Kidney (tissue), 14 donors: ENCODE measurements around the gene DAB1. TPM values are rescaled to one million over a fixed set of nuclear protein-coding genes. Genes with fewer than 3 reads are reported as not detected.

Experiments used
- DNase-seq, 5 donors: peaks; one replicate each; pipeline ENCODE4 v3.0.0-alpha.2; 2013 to 2020
- FAIRE-seq: peaks from 2 replicates; lab custom pipeline; 2012; peaks lifted over from hg19 to GRCh38; lab: Jason Lieb, UNC
- H3K27ac ChIP-seq, 2 donors: one replicate each; pipeline ENCODE4 v1.7.0; 2013; ENCODE audit warnings: low read depth in 2 of 2, low read length in 2 of 2, inconsistent platforms in 1 of 2
- H3K27me3 ChIP-seq: one replicate; pipeline ENCODE4 v1.7.1; 2013; ENCODE audit warnings: low read length, inconsistent platforms; ENCODE audit not compliant: control insufficient read depth, insufficient read depth
- H3K36me3 ChIP-seq, 3 donors: one replicate each; pipeline versions ENCODE4 v1.7.0 to v1.7.1; 2013; ENCODE audit warnings: low read length in 3 of 3, control low read depth in 1 of 3, inconsistent platforms in 1 of 3; ENCODE audit not compliant: insufficient read depth in 3 of 3, control insufficient read depth in 2 of 3
- H3K4me1 ChIP-seq, 3 donors: one replicate each; pipeline versions ENCODE4 v1.7.0 to v1.7.1; 2013; ENCODE audit warnings: low read length in 3 of 3, inconsistent platforms in 1 of 3, low read depth in 1 of 3; ENCODE audit not compliant: control insufficient read depth in 2 of 3, insufficient read depth in 2 of 3
- H3K4me3 ChIP-seq, 3 donors: one replicate each; pipeline versions ENCODE4 v1.7.0 to v1.8.1; 2013; ENCODE audit warnings: low read length in 3 of 3, control low read depth in 1 of 3, inconsistent platforms in 1 of 3
- H3K9ac ChIP-seq, 3 donors: one replicate each; pipeline versions ENCODE4 v1.7.0 to v1.7.1; 2013; ENCODE audit warnings: low read length in 3 of 3, control low read depth in 1 of 3, inconsistent platforms in 1 of 3
- H3K9me3 ChIP-seq, 3 donors: one replicate each; pipeline versions ENCODE4 v1.7.0 to v1.7.1; 2013; ENCODE audit warnings: low read length in 3 of 3, control low read depth in 1 of 3, inconsistent platforms in 1 of 3; ENCODE audit not compliant: control insufficient read depth in 2 of 3, insufficient read depth in 1 of 3
- intact Hi-C: fragments of 100-400 bp; cut with DNase I; formaldehyde crosslinking; loops from one replicate; pipeline ENCODE4 v1.11.1; 2022
- polyA plus RNA-seq: library from polyadenylated mRNA; stranded (reverse); fragments of 350-450 nt; fragmentation: Illumina TruSeq; extraction: RNeasy Lipid Tissue Mini Kit (QIAGEN cat#74804); gene quantifications from one replicate; pipeline ENCODE4 v1.2.3, GENCODE V29; 2014; ENCODE audit warnings: low read depth, low replicate concordance; ENCODE audit not compliant: insufficient read depth
- total RNA-seq: library from RNA; stranded (reverse); fragmentation: NEBNext Ultra II Directional; extraction: Animal tissue kit (Norgen Biotek cat#: 25700); gene quantifications from one replicate; pipeline ENCODE4 v1.2.1, GENCODE V29; 2021
- TF ChIP-seq, protein P1 (sequence below): IDR thresholded peaks from 3 replicates; pipeline ENCODE4 v1.5.1; 2012; ENCODE audit warnings: mild to moderate bottlenecking, moderate library complexity, borderline replicate concordance; ENCODE audit not compliant: insufficient read depth; ENCODE audit errors: extremely low read depth
- donor health status: control.
- donor health status: control.
- donor health status: control.
- donor health status: control.
- donor health status: control.
- donor health status: DM: yes; HTN: yes; CAD: no.
- donor health status: Normal renal cell carcinoma (clear cell type).

Gene DAB1
- total and polyA plus RNA-seq, 2 donors from 2014 or later, result 2.3 TPM; not detected in 1

DNA sequence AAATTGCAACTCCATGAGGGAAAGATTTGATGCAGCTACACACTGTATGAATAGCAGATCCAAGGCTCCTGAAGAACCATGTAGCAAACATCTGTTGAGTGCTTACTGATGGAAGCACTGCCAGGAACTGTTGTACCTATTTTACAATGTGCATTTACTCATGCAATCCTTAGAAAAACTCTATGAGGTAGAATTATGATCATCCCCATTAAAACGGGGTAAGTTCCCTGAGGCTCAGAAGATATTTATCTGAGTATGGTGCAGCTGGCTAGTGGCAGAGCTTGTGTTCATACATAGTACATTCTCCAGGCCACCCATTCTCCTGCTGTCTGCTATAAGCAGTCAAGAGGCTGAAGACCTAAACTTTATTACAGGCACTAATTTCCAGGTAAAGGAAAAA, 403.6 kb downstream of the DAB1 start:
- no peak overlapping the region for H3K9ac ChIP-seq
- no peaks in the 10 kb centered on the region for H3K4me1 ChIP-seq
- no peak overlapping the region for H3K27ac ChIP-seq
- no peak overlapping the region for H3K4me3 ChIP-seq
- no peaks in the 10 kb centered on the region for H3K9me3 ChIP-seq
- DNase-seq, result no peak
- no peaks in the 10 kb centered on the region for H3K27me3 ChIP-seq
- intact Hi-C loops, result no loop called here
- no peaks in the 10 kb centered on the region for H3K36me3 ChIP-seq
- FAIRE-seq, result no peak
- TF ChIP-seq, protein P1, sequence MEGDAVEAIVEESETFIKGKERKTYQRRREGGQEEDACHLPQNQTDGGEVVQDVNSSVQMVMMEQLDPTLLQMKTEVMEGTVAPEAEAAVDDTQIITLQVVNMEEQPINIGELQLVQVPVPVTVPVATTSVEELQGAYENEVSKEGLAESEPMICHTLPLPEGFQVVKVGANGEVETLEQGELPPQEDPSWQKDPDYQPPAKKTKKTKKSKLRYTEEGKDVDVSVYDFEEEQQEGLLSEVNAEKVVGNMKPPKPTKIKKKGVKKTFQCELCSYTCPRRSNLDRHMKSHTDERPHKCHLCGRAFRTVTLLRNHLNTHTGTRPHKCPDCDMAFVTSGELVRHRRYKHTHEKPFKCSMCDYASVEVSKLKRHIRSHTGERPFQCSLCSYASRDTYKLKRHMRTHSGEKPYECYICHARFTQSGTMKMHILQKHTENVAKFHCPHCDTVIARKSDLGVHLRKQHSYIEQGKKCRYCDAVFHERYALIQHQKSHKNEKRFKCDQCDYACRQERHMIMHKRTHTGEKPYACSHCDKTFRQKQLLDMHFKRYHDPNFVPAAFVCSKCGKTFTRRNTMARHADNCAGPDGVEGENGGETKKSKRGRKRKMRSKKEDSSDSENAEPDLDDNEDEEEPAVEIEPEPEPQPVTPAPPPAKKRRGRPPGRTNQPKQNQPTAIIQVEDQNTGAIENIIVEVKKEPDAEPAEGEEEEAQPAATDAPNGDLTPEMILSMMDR, result no peak

DNA sequence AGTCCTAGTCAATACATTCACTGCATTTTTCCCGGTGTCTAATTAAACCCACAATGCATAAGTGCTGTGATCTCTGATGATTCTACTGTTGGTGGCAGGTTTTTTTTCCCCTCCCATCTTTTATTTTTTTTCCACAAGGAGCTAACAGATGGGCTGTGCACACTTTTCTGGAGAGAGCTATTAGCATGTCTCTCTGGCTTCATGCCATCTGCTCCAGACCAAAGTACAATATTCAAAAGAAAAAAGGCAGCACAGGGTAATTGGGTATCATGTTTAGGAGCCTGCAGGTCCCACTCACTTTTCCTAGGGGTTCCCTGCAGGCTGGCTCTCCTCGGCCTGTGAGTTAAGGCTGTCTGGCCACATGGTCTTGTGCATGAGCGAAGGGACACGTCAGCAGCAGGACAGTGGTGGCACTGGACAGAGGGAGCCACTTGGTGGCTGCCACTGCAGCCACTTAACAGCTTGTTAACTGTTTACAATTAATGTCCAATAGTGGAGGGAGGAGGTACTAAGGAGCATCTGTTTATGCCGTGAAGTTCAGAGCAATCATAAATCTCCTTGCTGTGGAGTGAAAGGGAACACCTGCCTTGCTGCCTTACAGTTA, 404.5 kb downstream of the DAB1 start:
- no peaks in the 10 kb centered on the region for H3K4me1 ChIP-seq
- H3K27me3 ChIP-seq, result no peaks in the 10 kb centered on the region
- intact Hi-C loops, result no loop called here
- no peak overlapping the region for H3K4me3 ChIP-seq
- TF ChIP-seq, protein P1, result no peak
- FAIRE-seq (no peak), DNase-seq (peak in 4 of 5 donors; percentile 43 to 53 (median 48))
- no peak overlapping the region for H3K27ac ChIP-seq
- no peaks in the 10 kb centered on the region for H3K9me3 ChIP-seq
- no peaks in the 10 kb centered on the region for H3K36me3 ChIP-seq
- no peak overlapping the region for H3K9ac ChIP-seq

DNA sequence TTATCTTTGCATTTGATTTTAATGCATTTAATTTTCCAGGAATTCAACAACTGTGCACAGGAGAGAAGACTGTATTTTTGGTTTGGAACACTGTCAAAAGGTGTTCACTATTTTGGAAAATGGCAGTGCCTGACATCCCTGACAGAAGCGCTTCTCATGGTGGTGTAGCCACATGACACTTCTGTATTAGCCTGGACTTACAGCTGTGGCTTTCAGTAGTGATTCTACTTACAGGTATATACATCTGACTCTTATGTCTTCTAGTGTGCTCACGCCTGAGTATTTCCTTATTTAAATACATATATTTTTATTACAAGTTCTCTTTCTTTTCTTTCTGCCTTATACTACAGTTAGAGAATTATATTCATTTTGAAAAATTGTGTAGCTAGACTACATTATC, 405.7 kb downstream of the DAB1 start:
- Histone ChIP-seq H3K9ac (no peak overlapping the region), H3K9me3 (no peaks in the 10 kb centered on the region), H3K4me1 (no peaks in the 10 kb centered on the region), H3K36me3 (no peaks in the 10 kb centered on the region), H3K4me3 (no peak overlapping the region), H3K27me3 (no peaks in the 10 kb centered on the region), H3K27ac (no peak overlapping the region)
- intact Hi-C loops, result no loop called here
- DNase-seq (no peak), FAIRE-seq (no peak)
- TF ChIP-seq, protein P1, result no peak

GRCh38 chr1:57017717-57018116, 406.1 kb downstream of the DAB1 start:
- TF ChIP-seq, protein P1, result no peak
- Histone ChIP-seq H3K9ac (no peak overlapping the region), H3K27me3 (no peaks in the 10 kb centered on the region), H3K9me3 (no peaks in the 10 kb centered on the region), H3K4me1 (no peaks in the 10 kb centered on the region), H3K4me3 (no peak overlapping the region), H3K27ac (no peak overlapping the region), H3K36me3 (no peaks in the 10 kb centered on the region)
- intact Hi-C loops, result no loop called here
- DNase-seq (no peak), FAIRE-seq (no peak)
